HG02981 (cell line): ENCODE results near the gene SF3B4.
A peak's percentile ranks its signal among the peaks of the same experiment; 100 is the strongest.
"Not testable (repeated sequence)": the region's sequence is repeated elsewhere in the genome, so short reads cannot be mapped to it uniquely, and the experiment has no call there.

ENCODE experiments used
- ATAC-seq: cut with Tn5 transposase; IDR thresholded peaks from one replicate; pipeline ENCODE4 v1.9.1; 2021; ENCODE audit warnings: mild to moderate bottlenecking, moderate library complexity; ENCODE audit not compliant: unreplicated experiment

The SF3B4 gene

DNA sequence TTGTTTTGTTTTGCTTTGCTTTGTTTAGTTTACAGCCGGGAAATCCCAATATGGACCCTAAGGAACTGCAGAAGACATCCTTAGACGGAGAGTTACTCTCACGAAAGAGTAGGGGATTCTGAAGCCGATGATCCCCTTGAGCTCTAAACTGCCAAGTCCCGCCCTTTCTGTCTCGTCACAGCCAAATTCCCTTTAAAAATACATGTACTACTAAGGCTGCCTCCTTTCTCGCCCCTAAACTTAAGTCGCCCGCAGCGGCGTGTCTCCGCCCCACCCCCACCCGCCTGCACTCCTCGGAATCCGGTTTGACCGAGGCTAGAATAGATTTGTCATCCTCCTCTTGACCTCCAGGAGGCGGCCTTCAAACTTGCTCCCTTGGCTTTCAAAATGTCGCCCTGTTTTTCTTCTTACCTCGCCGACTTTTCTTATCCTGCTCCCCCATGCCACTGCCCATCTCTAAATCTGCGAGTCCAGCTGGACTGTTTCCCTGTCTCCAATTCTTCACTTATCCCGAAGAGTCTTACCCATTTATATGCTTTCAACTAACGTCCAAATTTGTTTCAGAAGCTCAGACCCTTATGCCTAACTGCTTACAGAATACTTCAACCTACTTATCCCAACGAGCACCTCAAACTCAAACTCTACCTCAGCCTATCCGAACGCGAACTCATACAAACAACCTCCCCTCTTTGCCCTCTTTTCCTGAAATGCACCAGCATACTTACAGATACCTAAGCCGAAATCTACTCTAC lies 39.2 kb downstream of the SF3B4 start:
- ATAC-seq: peak; percentile 19

DNA sequence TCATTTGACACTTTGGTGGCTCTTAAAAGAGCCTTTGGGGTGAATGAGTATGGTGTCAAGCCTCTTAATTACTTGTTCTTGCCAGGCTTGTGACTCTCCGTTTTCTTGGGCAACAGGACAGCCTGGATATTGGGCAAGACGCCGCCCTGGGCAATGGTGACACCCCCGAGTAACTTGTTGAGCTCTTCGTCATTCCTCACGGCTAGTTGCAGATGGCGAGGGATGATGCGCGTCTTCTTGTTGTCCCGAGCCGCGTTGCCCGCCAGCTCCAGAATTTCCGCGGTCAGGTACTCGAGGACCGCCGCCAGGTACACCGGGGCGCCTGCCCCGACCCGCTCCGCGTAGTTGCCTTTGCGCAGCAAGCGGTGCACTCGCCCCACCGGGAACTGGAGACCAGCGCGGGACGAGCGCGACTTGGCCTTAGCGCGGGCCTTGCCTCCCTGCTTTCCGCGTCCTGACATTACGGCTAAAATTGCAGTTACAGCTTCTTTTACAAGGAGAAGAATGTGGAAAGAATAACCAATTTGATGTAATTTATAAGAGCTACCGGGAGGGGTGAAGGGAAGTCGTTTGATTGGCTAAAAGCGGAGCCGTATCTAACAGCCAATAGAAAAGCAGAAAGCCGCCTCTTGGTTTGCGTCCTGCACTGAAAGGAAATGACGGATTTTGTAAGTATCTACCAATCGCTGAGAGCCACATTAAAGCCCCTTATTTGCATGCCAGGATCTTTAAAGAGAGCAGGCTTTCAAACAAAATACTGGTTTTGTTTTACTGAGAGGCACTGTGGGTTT lies 40.0 kb downstream of the SF3B4 start:
- ATAC-seq: peak; percentile 44

DNA sequence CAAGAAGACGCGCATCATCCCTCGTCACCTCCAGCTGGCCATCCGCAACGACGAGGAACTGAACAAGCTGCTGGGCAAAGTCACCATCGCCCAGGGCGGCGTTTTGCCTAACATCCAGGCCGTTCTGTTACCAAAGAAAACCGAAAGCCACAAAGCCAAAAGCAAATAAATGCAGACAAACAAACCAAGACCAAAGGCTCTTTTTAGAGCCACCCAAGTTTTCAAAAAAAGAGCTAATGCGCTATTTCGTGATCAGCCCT lies 40.5 kb downstream of the SF3B4 start:
- not testable (repeated sequence) for ATAC-seq

DNA sequence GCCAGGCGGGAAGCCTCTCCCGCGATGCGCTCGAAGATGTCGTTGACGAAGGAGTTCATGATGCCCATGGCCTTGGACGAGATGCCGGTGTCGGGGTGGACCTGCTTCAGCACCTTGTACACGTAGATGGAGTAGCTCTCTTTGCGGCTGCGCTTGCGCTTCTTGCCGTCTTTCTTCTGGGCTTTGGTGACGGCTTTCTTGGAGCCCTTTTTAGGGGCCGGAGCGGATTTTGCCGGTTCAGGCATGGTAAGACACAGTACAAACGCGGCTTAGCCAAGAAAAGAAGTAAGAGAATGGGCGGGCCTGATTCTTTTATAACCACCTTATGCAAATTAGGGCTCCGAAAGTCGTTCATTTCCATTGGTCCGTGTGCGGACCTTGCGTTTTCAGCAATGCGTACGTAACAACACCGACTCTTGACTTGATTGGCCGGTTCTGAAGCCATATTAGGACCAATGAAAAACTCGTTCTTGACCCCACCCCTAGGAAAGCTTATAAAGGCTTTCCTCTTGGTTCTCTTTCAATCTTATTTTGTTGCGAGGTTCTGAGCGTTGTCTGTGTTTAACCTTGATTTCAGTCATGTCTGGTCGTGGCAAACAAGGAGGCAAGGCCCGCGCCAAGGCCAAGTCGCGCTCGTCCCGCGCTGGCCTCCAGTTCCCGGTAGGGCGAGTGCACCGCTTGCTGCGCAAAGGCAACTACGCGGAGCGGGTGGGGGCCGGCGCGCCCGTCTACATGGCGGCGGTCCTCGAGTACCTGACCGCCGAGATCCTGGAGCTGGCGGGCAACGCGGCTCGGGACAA lies 41.0 kb downstream of the SF3B4 start:
- ATAC-seq: peak; percentile 51

DNA sequence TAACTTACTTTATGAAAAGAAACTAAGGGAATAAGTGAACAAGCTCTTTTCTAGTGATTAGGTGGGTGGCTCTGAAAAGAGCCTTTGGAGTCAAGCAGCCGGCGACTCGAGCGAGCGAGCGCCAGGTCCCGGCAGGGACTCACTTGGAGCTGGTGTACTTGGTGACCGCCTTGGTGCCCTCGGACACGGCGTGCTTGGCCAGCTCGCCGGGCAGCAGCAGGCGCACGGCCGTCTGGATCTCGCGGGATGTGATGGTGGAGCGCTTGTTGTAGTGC lies 41.5 kb downstream of the SF3B4 start:
- ATAC-seq: not testable (repeated sequence)

DNA sequence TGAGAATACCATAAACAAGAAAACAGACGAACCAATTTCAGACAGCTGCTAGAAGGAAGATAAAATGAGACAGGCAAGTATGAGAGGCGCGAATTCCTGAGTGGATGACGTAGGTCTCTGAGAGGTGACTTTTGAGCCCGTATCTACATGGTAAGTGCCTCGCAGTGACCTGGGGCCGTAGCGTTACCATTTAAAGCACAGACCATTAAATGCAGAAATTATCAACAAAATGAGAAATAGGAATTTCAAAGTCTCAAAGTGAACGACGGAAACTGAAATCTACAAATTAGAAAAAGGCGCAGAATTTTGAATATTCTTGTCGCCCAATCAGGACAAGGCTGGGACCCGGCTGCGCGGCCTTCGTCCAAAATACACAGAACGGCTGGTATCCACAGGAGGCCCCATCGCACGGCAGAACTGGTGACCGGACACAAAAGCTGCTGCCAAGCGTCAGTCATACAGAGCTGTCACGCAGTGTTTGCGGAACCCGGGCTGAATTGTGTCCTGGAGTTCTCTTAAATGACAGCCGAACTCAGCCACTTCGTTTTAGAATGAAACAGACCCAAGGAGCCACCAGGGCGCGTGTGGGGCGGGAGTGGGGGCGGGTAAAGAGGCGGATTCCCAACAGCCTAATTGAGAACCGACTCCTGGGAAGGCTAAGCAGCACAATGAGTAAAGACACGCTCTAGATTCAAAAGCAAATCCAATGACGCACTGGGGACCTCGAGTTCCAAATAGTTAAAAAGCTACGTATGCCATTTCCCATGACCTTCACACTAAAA lies 42.1 kb downstream of the SF3B4 start:
- no peak for ATAC-seq

DNA sequence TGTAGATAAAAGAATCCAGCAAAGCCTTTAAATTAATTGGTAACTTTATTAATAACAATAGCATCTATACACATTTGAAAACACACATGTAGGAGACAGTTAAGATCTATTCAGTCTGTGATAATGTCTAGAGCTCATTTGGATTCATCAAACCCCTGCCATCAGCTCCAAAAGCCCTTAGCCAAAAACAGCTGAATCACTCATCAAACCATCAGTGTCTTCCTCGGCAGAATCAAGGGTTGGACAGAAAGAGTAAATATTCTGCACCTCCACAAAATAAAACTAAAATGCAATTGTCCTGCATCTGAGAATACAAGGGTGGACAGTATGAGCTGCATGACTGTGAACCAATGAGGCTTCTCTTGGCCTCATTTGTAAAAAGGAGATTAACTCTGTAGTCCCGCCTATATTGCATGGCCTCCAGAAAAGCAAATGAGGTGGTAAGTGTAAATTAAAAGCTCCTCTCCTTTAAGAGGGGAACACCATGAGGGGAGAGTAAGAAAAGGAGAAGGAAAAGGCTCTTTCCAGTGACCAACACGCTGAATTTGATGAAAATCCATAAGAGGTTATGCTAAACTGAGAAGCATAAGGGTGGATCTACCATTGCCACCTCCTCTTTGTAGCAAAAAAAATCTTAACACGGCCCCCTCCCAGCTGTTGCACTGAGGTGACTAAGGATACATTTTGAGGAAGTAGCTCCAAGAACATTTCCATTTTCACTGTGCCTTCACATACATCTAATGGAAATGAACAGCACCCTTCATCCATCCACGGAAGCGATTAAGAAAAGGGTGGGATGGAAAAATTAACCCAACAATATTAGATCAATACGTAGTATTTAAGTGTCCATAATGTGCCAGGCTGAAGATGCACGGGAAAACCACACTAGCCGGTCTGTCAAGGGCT lies 42.9 kb downstream of the SF3B4 start:
- ATAC-seq: no peak

DNA sequence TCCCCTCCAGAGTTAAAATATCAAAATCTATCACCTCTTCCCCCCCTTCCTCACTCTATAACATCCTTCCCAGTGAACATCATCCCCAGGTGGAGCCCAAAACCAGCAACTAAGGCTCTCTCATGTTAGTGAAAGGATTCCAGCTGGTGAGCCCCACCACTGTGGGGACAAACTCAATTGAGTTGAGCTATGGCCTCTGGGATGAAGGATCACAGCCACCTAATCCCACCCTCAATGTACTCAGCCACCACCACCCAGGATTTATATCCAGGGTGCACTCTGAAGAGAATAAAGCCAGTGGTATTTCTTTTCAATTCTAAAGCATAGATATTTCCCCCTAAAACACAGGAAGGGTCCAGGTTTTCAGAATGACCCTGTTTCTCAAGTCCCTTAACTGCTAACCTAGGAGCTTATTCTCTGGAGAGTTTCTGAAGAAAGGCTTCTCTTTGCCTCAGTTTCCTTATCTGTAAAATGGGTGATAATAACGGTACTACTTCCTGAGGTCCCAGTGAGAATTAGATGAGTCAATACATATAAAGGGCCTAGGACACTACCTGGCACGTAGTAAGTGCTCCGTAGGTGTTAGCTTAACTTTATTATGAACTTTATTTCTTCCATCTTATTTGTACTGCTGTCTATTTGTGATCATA lies 43.9 kb downstream of the SF3B4 start:
- ATAC-seq: no peak

DNA sequence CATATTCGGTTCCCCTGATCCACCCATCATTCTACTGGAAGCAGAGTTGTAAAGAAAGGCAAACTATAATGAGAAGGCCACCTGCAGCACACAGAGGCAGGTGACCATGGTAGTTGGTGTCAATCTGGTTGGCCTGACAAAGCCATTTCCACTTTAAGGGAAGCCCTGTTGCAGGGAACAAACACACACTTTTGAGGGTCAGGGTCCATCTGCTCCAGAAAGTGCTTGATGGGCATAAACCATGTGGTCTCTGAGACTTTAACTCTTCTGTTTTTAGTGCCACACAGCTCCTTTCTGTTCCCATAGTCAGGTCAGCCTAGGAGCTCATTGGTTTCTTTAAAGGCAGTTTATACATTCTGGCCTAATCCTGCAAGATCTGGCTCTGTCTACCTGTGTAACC lies 45.7 kb downstream of the SF3B4 start:
- no peak for ATAC-seq

DNA sequence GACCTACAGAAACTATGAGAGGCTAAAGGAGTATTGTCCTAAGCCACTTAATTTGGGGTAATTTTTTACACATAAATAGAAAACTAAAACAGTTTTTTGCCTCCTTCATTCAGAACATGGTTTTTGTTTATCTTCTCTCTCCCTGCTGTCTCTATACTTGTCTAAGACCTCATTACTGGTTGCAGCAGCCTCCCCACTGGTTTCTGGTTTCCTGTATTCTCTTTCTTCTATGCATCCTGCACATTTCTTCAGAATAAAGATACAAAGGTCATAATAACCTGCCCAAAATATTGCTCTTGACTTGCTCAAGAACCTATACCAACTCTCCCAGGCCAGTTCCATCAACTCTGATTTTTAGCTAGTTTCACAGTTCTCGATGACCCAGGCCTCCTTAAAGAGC lies 48.0 kb downstream of the SF3B4 start:
- ATAC-seq: no peak

DNA sequence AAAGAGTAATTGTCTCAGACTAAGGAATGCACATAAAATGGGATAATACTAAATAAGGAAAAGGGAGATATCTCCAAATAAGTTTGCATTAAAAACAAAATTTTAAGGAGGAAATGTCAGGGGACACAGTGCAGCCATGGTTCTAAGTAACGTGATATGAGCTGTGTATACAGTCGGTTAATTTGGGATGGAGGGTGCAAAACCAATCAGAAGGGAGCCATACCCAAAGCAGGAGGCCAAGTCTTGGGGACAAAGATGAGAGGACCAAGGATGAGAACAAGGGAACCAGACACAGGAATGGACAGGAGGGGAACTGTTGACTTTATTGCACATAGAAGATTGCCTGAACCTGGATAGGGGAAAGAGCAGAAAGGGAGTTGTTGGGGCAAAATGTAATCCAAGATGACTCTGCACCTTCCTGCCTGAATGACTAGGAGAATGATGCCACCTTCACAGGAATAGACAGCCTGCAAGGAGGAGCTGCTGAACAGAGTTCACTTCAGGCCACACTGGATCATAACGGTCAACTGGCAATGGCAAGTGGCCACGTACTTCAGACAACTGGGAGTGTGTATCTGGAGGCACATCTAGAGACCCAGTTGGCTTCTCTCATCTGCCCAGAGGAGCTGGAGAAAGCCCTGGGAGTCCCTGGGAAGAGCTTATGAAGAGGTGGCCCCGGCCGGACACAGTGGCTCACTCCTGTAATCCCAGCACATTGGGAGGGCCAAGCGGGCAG lies 50.2 kb downstream of the SF3B4 start:
- no peak for ATAC-seq
